Neural progenitor cell (in vitro differentiated cells): ENCODE measurements around the gene COL4A2. TPM values are rescaled to one million over a fixed set of nuclear protein-coding genes. Genes with fewer than 3 reads are reported as not detected.

Source experiments
- DNase-seq: peaks from one replicate; pipeline ENCODE4 v3.0.0-alpha.2; 2016; ENCODE audit warnings: low spot score
- H2AFZ ChIP-seq: fragments of 200-600 bp; sonication (generic); replicated peaks from 2 replicates; pipeline ENCODE4 v1.6.1; 2016; ENCODE audit warnings: antibody characterized with exemption
- H3F3A ChIP-seq: fragments of 200-600 bp; sonication (generic); 2 replicates; pipeline ENCODE4 v1.6.1; 2016; ENCODE audit warnings: antibody characterized with exemption, low read depth
- H3K27ac ChIP-seq: fragments of 200-600 bp; sonication (generic); 2 replicates; pipeline ENCODE4 v1.5.1; 2016; ENCODE audit warnings: mild to moderate bottlenecking
- H3K27me3 ChIP-seq: fragments of 200-600 bp; sonication (generic); 2 replicates; pipeline ENCODE4 v1.6.1; 2016; ENCODE audit warnings: mild to moderate bottlenecking, moderate library complexity
- H3K36me3 ChIP-seq: fragments of 200-600 bp; sonication (generic); 2 replicates; pipeline ENCODE4 v1.5.1; 2016
- H3K4me1 ChIP-seq: fragments of 200-600 bp; sonication (generic); 2 replicates; pipeline ENCODE4 v1.6.1; 2016; ENCODE audit warnings: mixed run types
- H3K4me2 ChIP-seq: fragments of 200-600 bp; sonication (generic); 2 replicates; pipeline ENCODE4 v1.6.1; 2016
- H3K4me3 ChIP-seq: fragments of 200-600 bp; sonication (generic); 2 replicates; pipeline ENCODE4 v1.5.1; 2016
- H3K79me2 ChIP-seq: fragments of 200-600 bp; sonication (generic); 2 replicates; pipeline ENCODE4 v1.6.1; 2016; ENCODE audit warnings: low read depth
- H3K9ac ChIP-seq: fragments of 200-600 bp; sonication (generic); 2 replicates; pipeline ENCODE4 v1.6.1; 2016
- H3K9me3 ChIP-seq: fragments of 200-600 bp; sonication (generic); 2 replicates; pipeline ENCODE4 v1.5.1; 2016; ENCODE audit warnings: low read depth
- H4K20me1 ChIP-seq: fragments of 200-600 bp; sonication (generic); 2 replicates; pipeline ENCODE4 v1.6.1; 2016; ENCODE audit warnings: low read depth
- H3K27ac Mint-ChIP-seq: 3 replicates; pipeline ENCODE4 v1.8.0; 2021; ENCODE audit warnings: mixed read lengths
- H3K27me3 Mint-ChIP-seq: 2 replicates; pipeline ENCODE4 v1.8.0; 2022; ENCODE audit warnings: low read depth, mild to moderate bottlenecking, inconsistent platforms, moderate library complexity, mixed read lengths; ENCODE audit not compliant: insufficient read depth
- H3K36me3 Mint-ChIP-seq: 3 replicates; pipeline ENCODE4 v1.8.0; 2021; ENCODE audit warnings: mixed read lengths
- H3K4me1 Mint-ChIP-seq: 3 replicates; pipeline ENCODE4 v1.8.0; 2021; ENCODE audit warnings: mixed read lengths
- H3K4me3 Mint-ChIP-seq: 3 replicates; pipeline ENCODE4 v1.8.0; 2021; ENCODE audit warnings: mild to moderate bottlenecking, moderate library complexity, mixed read lengths
- H3K9me3 Mint-ChIP-seq: 3 replicates; pipeline ENCODE4 v1.8.0; 2020; ENCODE audit warnings: mixed read lengths
- EZH2 ChIP-seq: fragments of 200-600 bp; sonication (generic); IDR thresholded peaks from 2 replicates; pipeline ENCODE4 v1.6.1; 2017; ENCODE audit warnings: antibody characterized with exemption, mild to moderate bottlenecking, moderate library complexity
- EZH2phosphoT487 ChIP-seq: fragments of 200-600 bp; sonication (generic); IDR thresholded peaks from 2 replicates; pipeline ENCODE4 v1.6.1; 2017; ENCODE audit warnings: antibody characterized with exemption
- total RNA-seq: library from RNA; depleted of rRNA; stranded (reverse); fragments of >200 nt; gene quantifications from 2 replicates; pipeline ENCODE4 v1.2.3, GENCODE V29; 2015; ENCODE audit warnings: low replicate concordance
- TF ChIP-seq, protein P1 (sequence below): fragments of 200-600 bp; sonication (generic); IDR thresholded peaks from 2 replicates; pipeline ENCODE4 v1.5.1; 2017; ENCODE audit warnings: antibody characterized with exemption, mild to moderate bottlenecking

COL4A2 gene
- total RNA-seq, 1 donor from 2014 or later, result 73.6 TPM

- H3K9ac ChIP-seq, result no peak overlapping the region
- H3K4me2 ChIP-seq, result peak overlapping the region; percentile 67
- H3K27ac Mint-ChIP-seq, result peak overlapping the region; percentile 98
- peaks cover 21% of the 10 kb centered on the region for H3K9me3 Mint-ChIP-seq
- H3K4me1 Mint-ChIP-seq, result peaks cover 52% of the 10 kb centered on the region
- H3K4me3 ChIP-seq, result no peak overlapping the region
- H3K79me2 ChIP-seq, result peaks cover 59% of the 10 kb centered on the region
- peak overlapping the region; percentile 89 for H3K27ac ChIP-seq
- H3K36me3 Mint-ChIP-seq, result peaks cover 39% of the 10 kb centered on the region
- no peak for DNase-seq
- H3K9me3 ChIP-seq, result no peaks in the 10 kb centered on the region
- TF ChIP-seq EZH2phosphoT487 (no peak), EZH2 (no peak)
- TF ChIP-seq, protein P1, sequence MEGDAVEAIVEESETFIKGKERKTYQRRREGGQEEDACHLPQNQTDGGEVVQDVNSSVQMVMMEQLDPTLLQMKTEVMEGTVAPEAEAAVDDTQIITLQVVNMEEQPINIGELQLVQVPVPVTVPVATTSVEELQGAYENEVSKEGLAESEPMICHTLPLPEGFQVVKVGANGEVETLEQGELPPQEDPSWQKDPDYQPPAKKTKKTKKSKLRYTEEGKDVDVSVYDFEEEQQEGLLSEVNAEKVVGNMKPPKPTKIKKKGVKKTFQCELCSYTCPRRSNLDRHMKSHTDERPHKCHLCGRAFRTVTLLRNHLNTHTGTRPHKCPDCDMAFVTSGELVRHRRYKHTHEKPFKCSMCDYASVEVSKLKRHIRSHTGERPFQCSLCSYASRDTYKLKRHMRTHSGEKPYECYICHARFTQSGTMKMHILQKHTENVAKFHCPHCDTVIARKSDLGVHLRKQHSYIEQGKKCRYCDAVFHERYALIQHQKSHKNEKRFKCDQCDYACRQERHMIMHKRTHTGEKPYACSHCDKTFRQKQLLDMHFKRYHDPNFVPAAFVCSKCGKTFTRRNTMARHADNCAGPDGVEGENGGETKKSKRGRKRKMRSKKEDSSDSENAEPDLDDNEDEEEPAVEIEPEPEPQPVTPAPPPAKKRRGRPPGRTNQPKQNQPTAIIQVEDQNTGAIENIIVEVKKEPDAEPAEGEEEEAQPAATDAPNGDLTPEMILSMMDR, result no peak
- peaks cover 66% of the 10 kb centered on the region for H4K20me1 ChIP-seq
- H3K27me3 Mint-ChIP-seq, result peaks cover 3% of the 10 kb centered on the region
- peaks cover 57% of the 10 kb centered on the region for H3K4me1 ChIP-seq
- no peaks in the 10 kb centered on the region for H3K27me3 ChIP-seq
- no peak overlapping the region for H2AFZ ChIP-seq
- peaks cover 27% of the 10 kb centered on the region for H3F3A ChIP-seq
- H3K4me3 Mint-ChIP-seq, result no peak overlapping the region
- H3K36me3 ChIP-seq, result no peaks in the 10 kb centered on the region
Measured at GRCh38 chr13:110339263-110339662, 32.2 kb downstream of the COL4A2 start.

- Mint-ChIP-seq H3K4me3 (no peak overlapping the region), H3K4me1 (peaks cover 52% of the 10 kb centered on the region), H3K9me3 (peaks cover 15% of the 10 kb centered on the region), H3K36me3 (peaks cover 36% of the 10 kb centered on the region), H3K27me3 (peaks cover 3% of the 10 kb centered on the region), H3K27ac (no peak overlapping the region)
- Histone ChIP-seq H3K27me3 (no peaks in the 10 kb centered on the region), H3K4me3 (no peak overlapping the region), H3K79me2 (peaks cover 65% of the 10 kb centered on the region), H2AFZ (no peak overlapping the region), H3K4me1 (peaks cover 57% of the 10 kb centered on the region), H3F3A (peaks cover 27% of the 10 kb centered on the region), H3K4me2 (no peak overlapping the region), H3K27ac (no peak overlapping the region), H3K36me3 (no peaks in the 10 kb centered on the region), H3K9ac (no peak overlapping the region), H3K9me3 (no peaks in the 10 kb centered on the region), H4K20me1 (peaks cover 66% of the 10 kb centered on the region)
- no peak for TF ChIP-seq EZH2
- TF ChIP-seq EZH2phosphoT487, result no peak
- TF ChIP-seq, protein P1, result no peak
- no peak for DNase-seq
Measured at GRCh38 chr13:110339975-110340550, 33.0 kb downstream of the COL4A2 start.

DNA sequence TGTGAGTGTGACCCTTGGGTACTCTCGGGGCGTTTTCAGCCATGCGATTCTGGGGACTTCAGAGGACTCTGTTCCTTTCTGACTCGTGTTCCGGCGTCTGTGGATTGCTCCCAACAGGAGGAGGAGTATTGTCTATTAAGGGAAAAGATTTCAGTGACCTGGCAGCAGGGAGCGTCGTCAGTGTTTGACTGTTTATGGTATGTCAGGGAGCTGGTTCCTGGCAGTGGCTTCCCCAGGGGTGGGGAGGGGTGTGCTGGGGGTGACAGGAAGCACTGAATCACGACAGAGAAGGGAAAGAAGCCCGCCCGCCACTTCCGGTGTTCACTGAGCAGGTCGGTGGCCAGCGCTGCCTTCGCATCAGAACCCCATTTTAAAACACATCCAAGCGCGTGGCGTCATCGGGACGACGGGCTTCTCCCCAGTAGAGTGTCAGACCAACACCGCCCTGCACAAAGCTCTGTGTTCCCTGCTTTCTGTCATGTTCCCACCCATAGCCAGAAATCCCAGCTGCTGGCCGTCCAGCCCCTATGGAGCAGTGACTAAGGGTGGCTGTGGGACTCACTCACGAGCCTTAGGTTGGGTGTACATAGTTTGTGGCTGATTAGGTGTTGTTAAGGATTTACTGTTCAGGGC, 33.8 kb downstream of the COL4A2 start:
- Histone ChIP-seq H3K4me2 (no peak overlapping the region), H3K9me3 (no peaks in the 10 kb centered on the region), H3K27ac (no peak overlapping the region), H3K9ac (no peak overlapping the region), H3K4me1 (peaks cover 57% of the 10 kb centered on the region), H3K36me3 (no peaks in the 10 kb centered on the region), H3K27me3 (no peaks in the 10 kb centered on the region), H3F3A (peaks cover 27% of the 10 kb centered on the region), H4K20me1 (peaks cover 66% of the 10 kb centered on the region), H3K79me2 (peaks cover 60% of the 10 kb centered on the region), H2AFZ (no peak overlapping the region), H3K4me3 (no peak overlapping the region)
- Mint-ChIP-seq H3K27ac (no peak overlapping the region), H3K27me3 (peaks cover 3% of the 10 kb centered on the region), H3K4me3 (no peak overlapping the region), H3K9me3 (peaks cover 12% of the 10 kb centered on the region), H3K36me3 (peaks cover 32% of the 10 kb centered on the region), H3K4me1 (peaks cover 50% of the 10 kb centered on the region)
- DNase-seq, result no peak
- TF ChIP-seq EZH2 (no peak), EZH2phosphoT487 (no peak)
- TF ChIP-seq, protein P1, result no peak
